Liver (tissue), 9 donors: ENCODE results near the gene IKZF4. TPM values are rescaled to one million over a fixed set of nuclear protein-coding genes. Genes with fewer than 3 reads are reported as not detected.

ENCODE experiments used
- DNase-seq: peaks from one replicate; pipeline ENCODE4 v3.0.0-alpha.2; 2017; ENCODE audit warnings: low spot score
- H3K27ac ChIP-seq, 2 donors: one replicate each; pipeline ENCODE4 v1.7.0; 2013; ENCODE audit warnings: inconsistent platforms in 2 of 2, low read length in 2 of 2, control low read depth in 1 of 2, low read depth in 1 of 2, mild to moderate bottlenecking in 1 of 2
- H3K27me3 ChIP-seq, 4 donors: one replicate each; pipeline versions ENCODE4 v1.6.1 to v1.7.0; 2013; ENCODE audit warnings: low read length in 3 of 4, inconsistent platforms in 1 of 4, mild to moderate bottlenecking in 1 of 4, moderate library complexity in 1 of 4; ENCODE audit not compliant: control insufficient read depth in 4 of 4, insufficient read depth in 4 of 4
- H3K36me3 ChIP-seq, 4 donors: one replicate each; pipeline versions ENCODE4 v1.6.1 to v1.7.0; 2013; ENCODE audit warnings: low read length in 3 of 4, mild to moderate bottlenecking in 3 of 4, low read depth in 1 of 4, moderate library complexity in 1 of 4; ENCODE audit not compliant: control insufficient read depth in 4 of 4, insufficient read depth in 3 of 4
- H3K4me1 ChIP-seq, 4 donors: one replicate each; pipeline versions ENCODE4 v1.6.1 to v1.7.0; 2013; ENCODE audit warnings: low read length in 3 of 4, mild to moderate bottlenecking in 3 of 4, moderate library complexity in 1 of 4; ENCODE audit not compliant: control insufficient read depth in 4 of 4, insufficient read depth in 4 of 4
- H3K4me3 ChIP-seq, 3 donors: one replicate each; pipeline versions ENCODE4 v1.6.1 to v1.7.0; 2013; ENCODE audit warnings: low read length in 3 of 3, control low read depth in 1 of 3, low read depth in 1 of 3, mild to moderate bottlenecking in 1 of 3
- H3K9ac ChIP-seq, 2 donors: one replicate each; pipeline ENCODE4 v1.7.0; 2013; ENCODE audit warnings: low read length in 2 of 2, mild to moderate bottlenecking in 2 of 2, moderate library complexity in 2 of 2, control low read depth in 1 of 2, low read depth in 1 of 2
- H3K9me3 ChIP-seq, 4 donors: one replicate each; pipeline versions ENCODE4 v1.6.1 to v1.7.0; 2013; ENCODE audit warnings: low read length in 3 of 4; ENCODE audit not compliant: control insufficient read depth in 4 of 4
- EGR1 ChIP-seq, 2 donors: IDR thresholded peaks; 2 replicates each; pipeline ENCODE4 v1.6.1; 2016 to 2018; ENCODE audit warnings: antibody characterized with exemption in 2 of 2, low read depth in 2 of 2
- FOXA1 ChIP-seq: IDR thresholded peaks from 2 replicates; pipeline ENCODE4 v1.6.1; 2016; ENCODE audit warnings: antibody characterized with exemption
- HNF4A ChIP-seq, 2 donors: conservative IDR thresholded peaks; 2 replicates each; pipeline ENCODE4 v1.6.1; 2016; ENCODE audit warnings: antibody characterized with exemption in 2 of 2, mild to moderate bottlenecking in 2 of 2
- HNF4G ChIP-seq: IDR thresholded peaks from 2 replicates; pipeline ENCODE4 v1.6.1; 2016; ENCODE audit warnings: antibody characterized with exemption
- RXRA ChIP-seq, 2 donors: IDR thresholded peaks; 2 replicates each; pipeline ENCODE4 v1.6.1; 2017 to 2018; ENCODE audit warnings: antibody characterized with exemption in 2 of 2, mild to moderate bottlenecking in 1 of 2
- SP1 ChIP-seq: IDR thresholded peaks from 2 replicates; pipeline ENCODE4 v1.6.1; 2018; ENCODE audit warnings: antibody characterized with exemption, mild to moderate bottlenecking
- TAF1 ChIP-seq: conservative IDR thresholded peaks from 2 replicates; pipeline ENCODE4 v1.6.1; 2016; ENCODE audit warnings: antibody characterized with exemption, mild to moderate bottlenecking
- YY1 ChIP-seq: IDR thresholded peaks from 2 replicates; pipeline ENCODE4 v1.6.1; 2016; ENCODE audit warnings: antibody characterized with exemption, mild to moderate bottlenecking
- WGBS: extraction: QIAGEN DNeasy Blood & Tissue Kit; methylation state at CpG from one replicate; pipeline ENCODE4 v1.1.7; 2013; 5-methylcytosine and 5-hydroxymethylcytosine counted together
- polyA plus RNA-seq, 2 donors: library from polyadenylated mRNA; stranded (reverse) in 1 of 2; unstranded in 1 of 2; fragments of 200-250 nt in 1 of 2; fragments of >200 nt in 1 of 2; fragmentation: Nextera tagmentation in 1 of 2; extraction: Ambion mirVana in 1 of 2; gene quantifications; one replicate each; pipeline versions ENCODE4 v1.2.1 to v1.2.3, GENCODE V29; 2013 to 2015
- total RNA-seq, 2 donors: library from RNA; depleted of rRNA; stranded (reverse); fragments of >200 nt; gene quantifications; one replicate each; pipeline ENCODE4 v1.2.3, GENCODE V29; 2014
- TF ChIP-seq, protein P1 (sequence below): IDR thresholded peaks from 2 replicates; pipeline ENCODE4 v1.6.1; 2016; ENCODE audit warnings: antibody characterized with exemption, mild to moderate bottlenecking
- donor health status: healthy.
- donor health status: healthy.
- donor health status: healthy.
- donor health status: healthy.
- donor health status: healthy.

IKZF4 gene
- total and polyA plus RNA-seq, 4 donors, result 0.47 to 1.9 (median 0.75) TPM

DNA sequence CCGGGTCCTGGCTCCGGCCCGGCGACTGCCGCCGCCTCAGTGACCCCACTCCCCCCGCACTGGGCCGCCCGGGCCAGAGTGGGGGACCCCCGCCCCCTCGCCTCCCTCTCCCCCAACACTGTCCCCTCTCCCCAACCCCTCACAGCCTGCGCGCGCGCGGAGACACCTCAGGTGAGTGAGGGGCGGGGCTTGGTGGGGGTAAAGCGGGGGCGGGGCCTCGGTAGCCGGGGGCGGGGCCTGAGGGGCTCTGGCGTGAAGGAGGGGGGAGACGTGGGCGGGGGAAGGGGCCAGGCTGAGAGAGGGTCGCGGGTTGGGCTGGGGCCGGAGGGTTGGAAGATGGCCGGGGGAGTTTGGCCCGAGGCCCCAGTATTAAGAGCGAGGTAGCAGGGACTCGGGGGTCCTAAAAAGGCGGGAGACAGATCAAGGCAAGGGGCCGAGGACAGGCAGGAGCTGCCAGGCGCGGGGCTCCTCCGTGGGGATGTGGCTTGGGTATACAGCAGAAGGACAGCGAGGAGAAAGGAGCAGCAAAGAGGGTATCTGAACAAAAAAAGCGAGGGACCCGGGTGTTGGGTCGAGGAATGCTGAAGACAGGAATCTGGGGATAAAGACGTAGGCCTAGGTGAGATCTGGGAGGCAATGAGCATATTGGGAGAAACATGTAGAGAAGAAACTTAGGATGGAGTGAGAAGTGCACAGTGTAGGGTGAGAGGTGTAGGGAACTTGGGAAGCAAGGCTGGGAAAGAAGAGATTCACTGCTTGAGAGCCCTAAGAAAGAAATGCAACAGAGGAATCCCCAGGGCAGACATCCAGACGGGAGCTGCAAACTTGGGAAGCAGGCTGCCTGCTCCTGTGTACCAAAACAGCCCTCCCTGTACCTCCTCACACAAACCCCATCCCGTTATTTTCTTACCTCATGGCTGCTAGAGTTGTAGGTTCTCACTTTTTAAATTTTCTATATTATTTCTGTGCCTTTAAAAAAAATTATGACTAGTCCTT, 13.0 kb upstream of the IKZF4 start:
- no peak for TF ChIP-seq SP1
- TF ChIP-seq, protein P1, sequence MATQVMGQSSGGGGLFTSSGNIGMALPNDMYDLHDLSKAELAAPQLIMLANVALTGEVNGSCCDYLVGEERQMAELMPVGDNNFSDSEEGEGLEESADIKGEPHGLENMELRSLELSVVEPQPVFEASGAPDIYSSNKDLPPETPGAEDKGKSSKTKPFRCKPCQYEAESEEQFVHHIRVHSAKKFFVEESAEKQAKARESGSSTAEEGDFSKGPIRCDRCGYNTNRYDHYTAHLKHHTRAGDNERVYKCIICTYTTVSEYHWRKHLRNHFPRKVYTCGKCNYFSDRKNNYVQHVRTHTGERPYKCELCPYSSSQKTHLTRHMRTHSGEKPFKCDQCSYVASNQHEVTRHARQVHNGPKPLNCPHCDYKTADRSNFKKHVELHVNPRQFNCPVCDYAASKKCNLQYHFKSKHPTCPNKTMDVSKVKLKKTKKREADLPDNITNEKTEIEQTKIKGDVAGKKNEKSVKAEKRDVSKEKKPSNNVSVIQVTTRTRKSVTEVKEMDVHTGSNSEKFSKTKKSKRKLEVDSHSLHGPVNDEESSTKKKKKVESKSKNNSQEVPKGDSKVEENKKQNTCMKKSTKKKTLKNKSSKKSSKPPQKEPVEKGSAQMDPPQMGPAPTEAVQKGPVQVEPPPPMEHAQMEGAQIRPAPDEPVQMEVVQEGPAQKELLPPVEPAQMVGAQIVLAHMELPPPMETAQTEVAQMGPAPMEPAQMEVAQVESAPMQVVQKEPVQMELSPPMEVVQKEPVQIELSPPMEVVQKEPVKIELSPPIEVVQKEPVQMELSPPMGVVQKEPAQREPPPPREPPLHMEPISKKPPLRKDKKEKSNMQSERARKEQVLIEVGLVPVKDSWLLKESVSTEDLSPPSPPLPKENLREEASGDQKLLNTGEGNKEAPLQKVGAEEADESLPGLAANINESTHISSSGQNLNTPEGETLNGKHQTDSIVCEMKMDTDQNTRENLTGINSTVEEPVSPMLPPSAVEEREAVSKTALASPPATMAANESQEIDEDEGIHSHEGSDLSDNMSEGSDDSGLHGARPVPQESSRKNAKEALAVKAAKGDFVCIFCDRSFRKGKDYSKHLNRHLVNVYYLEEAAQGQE, result no peak
- peak; percentile 84 for DNase-seq
- WGBS, result 6% methylated on average over 44 of the region's 44 CpGs

DNA sequence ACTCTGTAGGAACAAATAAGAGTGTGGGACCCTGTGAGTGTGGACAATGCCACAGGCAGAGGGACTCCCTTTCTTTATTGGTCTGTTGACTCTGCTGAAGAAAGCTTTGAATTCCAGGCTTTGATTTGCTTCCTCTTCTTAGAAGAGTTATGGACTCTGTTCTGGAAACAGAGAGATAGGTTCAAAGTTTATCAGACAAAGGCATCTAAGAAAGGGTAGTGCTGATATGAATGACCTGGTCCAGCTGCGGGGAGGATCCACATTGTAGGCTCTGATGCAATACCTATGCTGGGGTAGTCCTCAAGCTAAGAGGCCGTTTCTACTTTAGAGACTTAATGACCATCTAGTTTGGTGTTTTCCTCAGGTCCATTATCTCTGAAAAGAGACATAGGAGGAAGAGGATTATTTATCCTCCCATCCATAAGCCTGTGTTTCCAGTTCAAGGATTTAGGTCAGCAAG, 10.7 kb upstream of the IKZF4 start:
- TF ChIP-seq TAF1 (no peak), YY1 (no peak)
- Histone ChIP-seq H3K9ac (no peak overlapping the region), H3K27ac (no peak overlapping the region), H3K4me3 (no peak overlapping the region), H3K9me3 (no peaks in the 10 kb centered on the region), H3K4me1 (peaks cover 0 to 16% (median 9%) of the 10 kb centered on the region in 4 donors), H3K27me3 (no peaks in the 10 kb centered on the region), H3K36me3 (peaks cover 0 to under 1% (median 0%) of the 10 kb centered on the region in 4 donors)
- no peak for DNase-seq
- 36% methylated on average over 2 of the region's 2 CpGs for WGBS

More for the DNA sequence above, 13.0 kb upstream of the IKZF4 start:
- peak overlapping the region in 1 of 2 donors; percentile 36 for H3K9ac ChIP-seq
- H3K36me3 ChIP-seq, result peaks cover 0 to 14% (median 11%) of the 10 kb centered on the region in 4 donors
- peak overlapping the region; percentile 69 to 92 (median 74) for H3K4me3 ChIP-seq
- H3K9me3 ChIP-seq, result no peaks in the 10 kb centered on the region
- H3K4me1 ChIP-seq, result peaks cover 0 to 12% (median 4%) of the 10 kb centered on the region in 4 donors
- H3K27me3 ChIP-seq, result no peaks in the 10 kb centered on the region
- H3K27ac ChIP-seq, result peak overlapping the region; percentile 75 to 85

DNA sequence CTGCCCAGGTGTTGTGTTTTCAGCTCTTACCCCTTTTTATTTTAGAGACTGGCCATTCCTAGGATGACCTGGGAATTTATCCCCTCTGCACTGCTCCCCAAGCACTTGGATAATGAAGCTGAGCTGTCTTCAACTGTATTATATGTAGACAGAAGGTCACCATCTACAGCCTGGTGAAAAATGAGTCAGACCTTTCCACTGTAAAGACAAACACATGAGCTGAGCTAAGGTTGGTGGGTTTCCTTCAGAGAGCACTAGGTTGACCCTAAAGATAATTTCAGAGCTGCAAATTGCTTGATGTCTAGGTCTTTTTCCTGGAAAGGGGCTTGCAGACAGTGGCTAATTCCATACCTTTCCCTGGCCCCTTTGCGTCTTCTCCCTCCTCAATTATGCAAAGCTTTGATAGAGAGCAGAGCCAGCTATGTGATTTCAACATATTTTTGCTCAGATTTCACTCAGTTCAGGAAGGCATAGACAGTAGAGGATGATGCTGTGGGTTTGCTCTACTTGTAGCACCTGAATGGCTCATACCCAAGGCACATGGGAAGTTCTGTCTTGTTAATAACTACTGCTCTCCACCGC, 9.2 kb upstream of the IKZF4 start:
- Histone ChIP-seq H3K4me3 (no peak overlapping the region), H3K9ac (no peak overlapping the region), H3K9me3 (no peaks in the 10 kb centered on the region), H3K27me3 (no peaks in the 10 kb centered on the region), H3K4me1 (peaks cover 0 to 16% (median 9%) of the 10 kb centered on the region in 4 donors), H3K36me3 (no peaks in the 10 kb centered on the region), H3K27ac (no peak overlapping the region)
- DNase-seq, result no peak
- no peak for TF ChIP-seq FOXA1
- TF ChIP-seq HNF4A (conservative IDR thresholded peaks at IDR 0.05), result no peak
- TF ChIP-seq RXRA (IDR thresholded peaks at IDR 0.05), result no peak
- no peak for TF ChIP-seq SP1
- TF ChIP-seq HNF4G, result no peak
- no peak for TF ChIP-seq YY1
- no peak for TF ChIP-seq EGR1 (IDR thresholded peaks at IDR 0.05; ENCODE audit: low read depth in 2 of 2)
- WGBS, result 97% methylated on average over 2 of the region's 2 CpGs
